HepG2 (cell line): ENCODE data around the gene LAMP2. TPM values are rescaled to one million over a fixed set of nuclear protein-coding genes. Genes with fewer than 3 reads are reported as not detected.

ENCODE experiments used
- ATAC-seq: fragments of 200-7000 bp; cut with Tn5 transposase; 3 replicates; pipeline ENCODE4 v1.9.1; 2020; ENCODE audit warnings: mild to moderate bottlenecking, moderate library complexity
- BruUV-seq: library from RNA; stranded (reverse); fragments of 400-500 nt; replicated peaks from 2 replicates; lab custom pipeline; 2021; lab: Mats Ljungman, UMichigan
- CTCF ChIA-PET: fragments of 300-600 bp; formaldehyde crosslinking; extraction: SDS; loops from one replicate; lab custom pipeline; 2021; ENCODE audit warnings: low total read pairs, inconsistent platforms, low intra/inter-chr PET ratio; lab: Yijun Ruan, JAX
- POLR2A ChIA-PET: fragments of 350-600 bp; sonication (Branson Sonifier 250); formaldehyde crosslinking; loops from one replicate; lab custom pipeline; 2020; ENCODE audit warnings: antibody characterized with exemption, inconsistent platforms; lab: Yijun Ruan, JAX
- DNase-seq: peaks from one replicate; pipeline ENCODE4 v3.0.0-alpha.2; 2015; ENCODE audit warnings: low spot score
- FAIRE-seq: peaks from 3 replicates; lab custom pipeline; 2011; peaks lifted over from hg19 to GRCh38; lab: Jason Lieb, UNC
- H2AFZ ChIP-seq: one replicate; pipeline ENCODE4 v1.6.1; 2011; ENCODE audit warnings: low read length, inconsistent platforms
- H3K27ac ChIP-seq: fragments of 300-600 bp; 3 replicates; pipeline ENCODE4 v1.8.0; 2011; ENCODE audit warnings: mixed run types, mild to moderate bottlenecking, mixed read lengths, low read length, inconsistent platforms; ENCODE audit not compliant: insufficient read depth; ENCODE audit errors: extremely low read length
- H3K27me3 ChIP-seq, 2 experiments: fragments of 200-600 bp in 1 of 2; 2 replicates in 1 of 2; 3 replicates in 1 of 2; pipeline versions ENCODE4 v1.6.0 to v1.8.0; 2011; ENCODE audit warnings: low read length in 2 of 2, mild to moderate bottlenecking in 2 of 2, moderate library complexity in 2 of 2, inconsistent platforms in 1 of 2; ENCODE audit not compliant: insufficient read depth in 2 of 2, control insufficient read depth in 1 of 2
- H3K36me3 ChIP-seq, 2 experiments: fragments of 200-600 bp in 1 of 2; replicated peaks in 1 of 2; 2 replicates in 1 of 2; 3 replicates in 1 of 2; pipeline versions ENCODE4 v1.5.1 to v1.8.0; 2011; ENCODE audit warnings: low read length in 2 of 2, inconsistent platforms in 1 of 2; ENCODE audit not compliant: insufficient read depth in 2 of 2, control insufficient read depth in 1 of 2
- H3K4me1 ChIP-seq: 2 replicates; pipeline ENCODE4 v1.5.1; 2012; ENCODE audit warnings: low read length, inconsistent platforms; ENCODE audit not compliant: insufficient read depth
- H3K4me2 ChIP-seq: 2 replicates; pipeline ENCODE4 v1.6.0; 2011; ENCODE audit warnings: low read depth, low read length, inconsistent platforms
- H3K4me3 ChIP-seq, 3 experiments: fragments of 200-600 bp in 1 of 3; sonication (generic), shearing (Covaris generic) in 1 of 3; replicated peaks in 1 of 3; 2 replicates each; pipeline ENCODE4 v1.5.1; 2011 to 2016; ENCODE audit warnings: low read length in 3 of 3, inconsistent platforms in 2 of 3, low read depth in 2 of 3, mild to moderate bottlenecking in 2 of 3, control low read depth in 1 of 3, mixed read lengths in 1 of 3; ENCODE audit not compliant: insufficient read depth in 1 of 3
- H3K79me2 ChIP-seq: one replicate; pipeline ENCODE4 v1.6.1; 2011; ENCODE audit warnings: low read length, inconsistent platforms; ENCODE audit not compliant: insufficient read depth
- H3K9ac ChIP-seq: 2 replicates; pipeline ENCODE4 v1.6.0; 2011; ENCODE audit warnings: mild to moderate bottlenecking, low read depth, low read length, inconsistent platforms; ENCODE audit not compliant: insufficient read depth
- H3K9me3 ChIP-seq: 2 replicates; pipeline ENCODE4 v1.5.1; 2012; ENCODE audit warnings: mild to moderate bottlenecking, low read length
- H4K20me1 ChIP-seq: 2 replicates; pipeline ENCODE4 v1.6.0; 2011; ENCODE audit warnings: inconsistent platforms, mild to moderate bottlenecking, low read length, moderate library complexity; ENCODE audit not compliant: insufficient read depth
- ARID2 ChIP-seq: sonication (generic); formaldehyde crosslinking; IDR thresholded peaks from 2 replicates; pipeline ENCODE4 v1.8.1; 2022; ENCODE audit warnings: mild to moderate bottlenecking, missing genetic modification reagents, borderline replicate concordance
- BRD4 ChIP-seq: sonication (generic); formaldehyde crosslinking; IDR thresholded peaks from 2 replicates; pipeline ENCODE4 v1.4.0; 2020; ENCODE audit warnings: missing genetic modification reagents
- CBX2 ChIP-seq, 2 experiments: fragments of 200-600 bp in 1 of 2; sonication (generic); formaldehyde crosslinking in 1 of 2; IDR thresholded peaks; 2 replicates each; pipeline versions ENCODE4 v1.7.0 to v1.8.1; 2018 to 2022; ENCODE audit warnings: low read depth in 2 of 2, low read length in 1 of 2, mild to moderate bottlenecking in 1 of 2, missing genetic modification reagents in 1 of 2
- CREM ChIP-seq, 2 experiments: sonication (generic) in 1 of 2; formaldehyde crosslinking in 1 of 2; IDR thresholded peaks; 2 replicates each; pipeline versions ENCODE4 v1.4.0 to v1.6.1; 2016 to 2020; ENCODE audit warnings: antibody characterized with exemption in 1 of 2, mild to moderate bottlenecking in 1 of 2, missing genetic modification reagents in 1 of 2
- FOXK1 ChIP-seq: sonication (generic); formaldehyde crosslinking; IDR thresholded peaks from 2 replicates; pipeline ENCODE4 v1.4.0; 2020; ENCODE audit warnings: low read depth, missing genetic modification reagents, borderline replicate concordance
- FOXO4 ChIP-seq: sonication (generic); formaldehyde crosslinking; conservative IDR thresholded peaks from 2 replicates; pipeline ENCODE4 v1.8.1; 2023; ENCODE audit warnings: missing genetic modification reagents
- GABPA ChIP-seq, 2 experiments: IDR thresholded peaks; 2 replicates each; pipeline ENCODE4 v1.6.1; 2011 to 2016; ENCODE audit warnings: low read depth in 2 of 2, low read length in 1 of 2, missing biosample characterization in 1 of 2, missing genetic modification characterization in 1 of 2
- GPBP1L1 ChIP-seq: sonication (generic); formaldehyde crosslinking; IDR thresholded peaks from 2 replicates; pipeline ENCODE4 v1.5.0; 2020; ENCODE audit warnings: mild to moderate bottlenecking, missing genetic modification reagents
- HNF4A ChIP-seq: sonication (generic); formaldehyde crosslinking; IDR thresholded peaks from 2 replicates; pipeline ENCODE4 v1.4.0; 2020; ENCODE audit warnings: missing genetic modification reagents
- KDM1A ChIP-seq: IDR thresholded peaks from 2 replicates; pipeline ENCODE4 v1.6.1; 2016; ENCODE audit warnings: missing compliant biosample characterization
- RNF219 ChIP-seq: sonication (generic); formaldehyde crosslinking; IDR thresholded peaks from 2 replicates; pipeline ENCODE4 v1.5.0; 2020; ENCODE audit warnings: mild to moderate bottlenecking, missing genetic modification reagents
- ZBTB8A ChIP-seq: sonication (generic); formaldehyde crosslinking; IDR thresholded peaks from 2 replicates; pipeline ENCODE4 v1.4.0; 2020; ENCODE audit warnings: mild to moderate bottlenecking, low read depth, missing genetic modification reagents, borderline replicate concordance
- ZKSCAN1 ChIP-seq: fragments of 150-350 bp; IDR thresholded peaks from 2 replicates; pipeline ENCODE4 v1.6.1; 2014; ENCODE audit warnings: low read length
- ZMYM2 ChIP-seq: sonication (generic); formaldehyde crosslinking; IDR thresholded peaks from 2 replicates; pipeline ENCODE4 v1.8.0; 2022; ENCODE audit warnings: mild to moderate bottlenecking, missing genetic modification reagents
- ZMYM3 ChIP-seq: sonication (generic); formaldehyde crosslinking; IDR thresholded peaks from 2 replicates; pipeline ENCODE4 v1.5.1; 2020; ENCODE audit warnings: mild to moderate bottlenecking, missing genetic modification reagents
- WGBS: methylation state at CpG from one replicate; pipeline ENCODE4 v1.1.6; 2017; ENCODE audit warnings: low lambda C conversion rate; 5-methylcytosine and 5-hydroxymethylcytosine counted together
- in situ Hi-C: cut with HindIII; loops from 2 replicates; pipeline ENCODE4 v1.10.0; 2017; ENCODE audit warnings: low pct_unique_long_range_greater_than_20kb; ENCODE audit not compliant: extremely low pct_ligation_motif_present
- intact Hi-C: fragments of 100-400 bp; cut with micrococcal nuclease; formaldehyde crosslinking; loops from one replicate; pipeline ENCODE4 v1.10.0; 2022; ENCODE audit not compliant: unreplicated experiment
- polyA plus RNA-seq, 8 experiments: library from polyadenylated mRNA; depleted of rRNA in 3 of 8; stranded (reverse) in 7 of 8; unstranded in 1 of 8; fragments of >200 nt; fragmentation: Illumina TruSeq in 4 of 8; extraction: Trizol in 4 of 8; gene quantifications; 2 replicates each; pipeline versions ENCODE4 v1.2.1 to v1.2.3, GENCODE V29; 2011 to 2016; ENCODE audit warnings: low read depth in 4 of 8, missing spikeins in 1 of 8, mixed read lengths in 1 of 8; ENCODE audit not compliant: insufficient read depth in 1 of 8
- total RNA-seq, 5 experiments: library from RNA; depleted of rRNA; stranded (reverse); fragments of >200 nt; fragmentation: Illumina TruSeq; extraction: Trizol; gene quantifications; 2 replicates each; pipeline ENCODE4 v1.2.3, GENCODE V29; 2016; ENCODE audit warnings: low read depth in 1 of 5

The LAMP2 gene
- total and polyA plus RNA-seq, 2 of the 13 experiments (the other 11 are each of a cell fraction or from before 2014, with no cell fraction given) = 127 to 170 TPM

- no TSS peak for BruUV-seq
- no peaks in the 10 kb centered on the region for H3K36me3 ChIP-seq
- no peak overlapping the region for H2AFZ ChIP-seq
- no peaks in the 10 kb centered on the region for H3K27me3 ChIP-seq
- DNase-seq = no peak
- H3K9ac ChIP-seq = no peak overlapping the region
- TF ChIP-seq KDM1A (CRISPR knock-in tag) (no peak), HNF4A (CRISPR knock-in tag) (no peak), ARID2 (CRISPR knock-in tag) (no peak), BRD4 (no peak), GABPA (IDR thresholded peaks at IDR 0.05; ENCODE audit: low read depth, low read length) (no peak), GABPA (CRISPR knock-in tag; IDR thresholded peaks at IDR 0.05; ENCODE audit: low read depth) (no peak), ZMYM3 (CRISPR knock-in tag) (no peak), CREM (IDR thresholded peaks at IDR 0.05) (no peak), CREM (CRISPR knock-in tag; IDR thresholded peaks at IDR 0.05) (no peak), ZMYM2 (CRISPR knock-in tag) (no peak), FOXO4 (no peak), CBX2 (IDR thresholded peaks at IDR 0.05; ENCODE audit: low read depth, low read length) (no peak), CBX2 (CRISPR knock-in tag; IDR thresholded peaks at IDR 0.05; ENCODE audit: low read depth) (no peak), RNF219 (CRISPR knock-in tag) (no peak), GPBP1L1 (CRISPR knock-in tag) (no peak), ZBTB8A (CRISPR knock-in tag) (no peak), FOXK1 (CRISPR knock-in tag) (no peak), ZKSCAN1 (no peak)
- TF ChIP-seq, all 625 proteins: peak for 0
- no peak overlapping the region for H3K4me3 ChIP-seq
- H3K79me2 ChIP-seq = no peaks in the 10 kb centered on the region
- WGBS = 89% methylated on average over 2 of the region's 2 CpGs
- H3K9me3 ChIP-seq = no peaks in the 10 kb centered on the region
- no peak overlapping the region for H3K27ac ChIP-seq
- peaks cover 23% of the 10 kb centered on the region for H3K4me1 ChIP-seq
- in situ Hi-C loops (no loop called here), intact Hi-C loops (no loop called here)
- ATAC-seq (no peak), FAIRE-seq (no peak)
- ChIA-PET CTCF (no interaction called here), POLR2A (no interaction called here)
- H3K4me2 ChIP-seq = no peak overlapping the region
- H4K20me1 ChIP-seq = no peaks in the 10 kb centered on the region
These were observed 39.1 kb downstream of the LAMP2 start for GRCh38 chrX:120429776-120430540.
